Measurements from ENCODE around the gene AUTS2. TPM values are rescaled to one million over a fixed set of nuclear protein-coding genes. Genes with fewer than 3 reads are reported as not detected.

The AUTS2 gene
- total RNA-seq, 1 experiment from 2014 or later: not detected

DNA sequence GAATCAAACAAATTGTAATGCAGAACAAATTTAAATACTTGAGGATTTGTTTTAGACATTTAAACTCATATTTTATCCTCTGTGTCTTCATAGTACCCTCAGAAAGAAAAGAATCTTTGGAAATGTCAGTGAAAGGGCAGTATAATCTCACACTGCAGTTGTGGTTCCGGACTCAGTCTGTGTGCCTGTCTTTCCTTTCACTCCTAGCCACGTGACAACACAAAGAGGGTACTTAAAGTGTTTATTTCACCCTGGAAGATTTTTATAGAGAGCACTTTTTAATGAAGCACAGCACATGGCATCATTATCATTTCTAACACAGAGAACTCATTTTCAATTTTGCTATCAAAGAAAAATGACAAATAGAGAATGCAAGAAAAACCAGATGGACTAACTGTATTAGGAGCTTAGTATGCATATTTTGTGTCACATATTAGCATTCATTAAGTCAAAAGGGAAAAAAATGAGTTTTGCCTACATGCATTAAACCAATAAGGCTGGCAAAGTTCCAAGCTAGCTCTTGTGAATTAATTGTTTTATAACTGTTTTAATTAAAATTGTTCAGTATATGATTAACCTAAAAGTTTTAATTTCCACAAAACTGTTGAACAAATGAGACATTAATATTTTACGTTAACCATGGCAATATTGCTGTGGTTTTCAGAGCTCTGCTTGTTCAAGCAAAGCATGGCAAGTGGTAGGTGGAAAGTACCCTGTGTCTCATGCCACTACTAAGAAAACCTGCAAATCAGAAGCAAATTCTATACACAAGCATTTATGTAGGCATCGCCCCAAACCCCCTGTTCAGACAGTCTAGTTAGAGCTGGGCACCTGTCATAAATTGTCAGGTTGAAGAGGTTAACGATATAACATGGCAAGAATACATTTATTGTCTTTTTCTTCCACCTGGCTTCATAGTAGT lies 65.9 kb downstream of the AUTS2 start:
- H3K27me3 ChIP-seq (replicated peaks): no peaks in the 10 kb centered on the region
- no peaks in the 10 kb centered on the region for H3K36me3 ChIP-seq
- no peak for DNase-seq (ENCODE audit: low read depth in 1 of 2, low spot score in 2 of 2)
- H3K9me3 ChIP-seq (replicated peaks): no peaks in the 10 kb centered on the region
- no peak overlapping the region for H3K27ac ChIP-seq
- H3K4me3 ChIP-seq: no peak overlapping the region
- H3K4me1 ChIP-seq (replicated peaks): no peaks in the 10 kb centered on the region

GRCh38 chr7:69665369-69665768 lies 67.1 kb downstream of the AUTS2 start:
- Histone ChIP-seq H3K36me3 (no peaks in the 10 kb centered on the region), H3K27me3 (replicated peaks) (no peaks in the 10 kb centered on the region), H3K9me3 (replicated peaks) (no peaks in the 10 kb centered on the region), H3K4me3 (no peak overlapping the region), H3K4me1 (replicated peaks) (no peaks in the 10 kb centered on the region), H3K27ac (no peak overlapping the region)
- DNase-seq (ENCODE audit: low read depth in 1 of 2, low spot score in 2 of 2): no peak

- DNase-seq (ENCODE audit: low read depth in 1 of 2, low spot score in 2 of 2): no peak
- no peaks in the 10 kb centered on the region for H3K36me3 ChIP-seq
- no peaks in the 10 kb centered on the region for H3K4me1 ChIP-seq (replicated peaks)
- no peak overlapping the region for H3K4me3 ChIP-seq
- no peak overlapping the region for H3K27ac ChIP-seq
- no peaks in the 10 kb centered on the region for H3K27me3 ChIP-seq (replicated peaks)
- no peaks in the 10 kb centered on the region for H3K9me3 ChIP-seq (replicated peaks)
Measured at GRCh38 chr7:69668339-69668870, 70.1 kb downstream of the AUTS2 start.

GRCh38 chr7:69670701-69671100 lies 72.4 kb downstream of the AUTS2 start:
- H3K27me3 ChIP-seq (replicated peaks): no peaks in the 10 kb centered on the region
- no peaks in the 10 kb centered on the region for H3K4me1 ChIP-seq (replicated peaks)
- H3K4me3 ChIP-seq: no peak overlapping the region
- no peaks in the 10 kb centered on the region for H3K9me3 ChIP-seq (replicated peaks)
- no peak overlapping the region for H3K27ac ChIP-seq
- H3K36me3 ChIP-seq: no peaks in the 10 kb centered on the region
- DNase-seq (ENCODE audit: low read depth in 1 of 2, low spot score in 2 of 2): no peak

- Histone ChIP-seq H3K27me3 (replicated peaks) (no peaks in the 10 kb centered on the region), H3K9me3 (replicated peaks) (no peaks in the 10 kb centered on the region), H3K4me3 (no peak overlapping the region), H3K4me1 (replicated peaks) (no peaks in the 10 kb centered on the region), H3K36me3 (no peaks in the 10 kb centered on the region), H3K27ac (no peak overlapping the region)
- DNase-seq (ENCODE audit: low read depth in 1 of 2, low spot score in 2 of 2): no peak
Measured at GRCh38 chr7:69673074-69673473, 74.8 kb downstream of the AUTS2 start.

DNA sequence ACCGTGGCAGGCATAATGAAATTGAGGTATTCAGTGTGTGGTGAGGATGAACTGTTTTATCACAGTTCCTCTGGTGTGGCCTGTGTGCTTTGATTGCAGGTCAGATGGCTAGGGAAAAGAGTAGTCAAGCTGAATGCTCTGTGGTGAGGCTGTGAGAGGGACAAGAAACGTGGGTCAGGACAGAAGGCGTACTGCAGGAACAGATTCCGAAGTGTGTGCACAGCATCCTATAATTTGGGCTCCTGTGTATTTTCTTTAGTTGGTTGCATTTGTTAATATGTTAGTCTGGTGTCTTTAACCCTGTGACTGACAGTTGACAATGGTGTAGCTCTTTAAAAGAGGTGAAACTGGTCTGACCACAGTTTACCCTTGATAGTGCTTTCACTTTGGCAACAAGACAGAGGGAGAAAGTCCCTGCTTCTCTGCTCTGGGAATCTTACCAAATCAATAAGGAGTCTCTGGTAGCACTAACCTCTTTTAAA lies 76.5 kb downstream of the AUTS2 start:
- Histone ChIP-seq H3K27ac (no peak overlapping the region), H3K4me3 (no peak overlapping the region), H3K36me3 (no peaks in the 10 kb centered on the region), H3K27me3 (replicated peaks) (no peaks in the 10 kb centered on the region), H3K4me1 (replicated peaks) (no peaks in the 10 kb centered on the region), H3K9me3 (replicated peaks) (no peaks in the 10 kb centered on the region)
- DNase-seq (ENCODE audit: low read depth in 1 of 2, low spot score in 2 of 2): no peak

DNA sequence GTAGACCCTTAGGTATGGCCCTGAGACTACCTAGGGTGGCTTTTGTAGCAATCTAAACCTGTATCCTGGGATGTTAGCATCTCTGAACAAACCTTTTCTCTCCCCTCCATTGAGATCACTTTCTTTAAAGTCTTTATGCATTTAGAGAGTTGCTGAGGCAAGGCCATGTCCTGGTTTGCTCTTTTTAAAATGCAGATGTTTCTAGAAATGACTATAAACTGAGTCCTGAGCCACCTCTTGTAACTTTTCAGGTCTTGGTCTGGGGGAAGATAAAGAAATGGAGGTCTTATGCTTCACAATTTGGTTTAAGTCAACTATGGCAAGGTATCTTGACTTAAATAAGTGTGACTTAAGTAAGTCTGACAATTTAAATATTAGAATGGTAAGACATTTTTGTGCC lies 78.0 kb downstream of the AUTS2 start:
- no peaks in the 10 kb centered on the region for H3K36me3 ChIP-seq
- H3K27ac ChIP-seq: no peak overlapping the region
- no peak for DNase-seq (ENCODE audit: low read depth in 1 of 2, low spot score in 2 of 2)
- no peaks in the 10 kb centered on the region for H3K4me1 ChIP-seq (replicated peaks)
- H3K9me3 ChIP-seq (replicated peaks): no peaks in the 10 kb centered on the region
- H3K27me3 ChIP-seq (replicated peaks): no peaks in the 10 kb centered on the region
- H3K4me3 ChIP-seq: no peak overlapping the region

DNA sequence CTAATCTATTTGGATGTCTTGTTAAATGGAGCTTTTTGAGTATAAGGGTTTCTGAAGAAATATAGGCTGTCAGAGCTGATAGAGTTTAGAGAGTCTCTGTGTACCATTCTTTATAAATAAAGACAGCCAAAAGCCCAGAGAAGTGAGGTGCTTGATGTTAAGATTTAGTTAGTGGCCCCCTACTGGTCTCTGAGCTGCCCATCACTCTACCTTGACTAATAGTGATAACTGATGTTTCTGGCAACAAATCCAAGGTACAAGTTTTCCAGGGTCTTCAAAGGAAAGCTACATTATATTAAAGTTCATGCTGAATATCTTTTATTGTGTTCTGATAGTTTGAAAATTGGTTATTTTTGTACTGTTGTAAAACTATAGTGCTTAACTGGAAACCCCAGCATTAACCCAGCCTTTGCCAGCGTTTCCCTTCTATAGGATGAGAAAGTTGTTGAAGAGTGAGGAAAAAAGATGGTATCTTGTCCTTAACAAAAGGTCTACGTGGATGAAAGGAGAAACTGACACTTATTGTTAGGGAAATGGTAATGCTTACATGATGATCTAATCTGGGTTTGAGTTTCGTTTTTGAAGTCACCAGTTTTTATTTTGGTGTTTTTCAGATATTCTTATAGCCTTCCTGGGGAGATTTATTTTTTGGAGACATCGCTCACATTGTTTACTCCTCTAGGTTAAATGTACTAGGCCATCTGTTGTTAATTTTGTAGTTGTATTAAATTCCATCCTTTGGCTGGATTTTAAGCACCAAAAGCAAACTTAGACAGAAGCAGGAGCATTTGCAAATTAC lies 79.0 kb downstream of the AUTS2 start:
- Histone ChIP-seq H3K27ac (no peak overlapping the region), H3K9me3 (replicated peaks) (no peaks in the 10 kb centered on the region), H3K36me3 (no peaks in the 10 kb centered on the region), H3K27me3 (replicated peaks) (no peaks in the 10 kb centered on the region), H3K4me3 (no peak overlapping the region), H3K4me1 (replicated peaks) (no peaks in the 10 kb centered on the region)
- no peak for DNase-seq (ENCODE audit: low read depth in 1 of 2, low spot score in 2 of 2)

- Histone ChIP-seq H3K27ac (no peak overlapping the region), H3K4me3 (no peak overlapping the region), H3K9me3 (replicated peaks) (no peaks in the 10 kb centered on the region), H3K27me3 (replicated peaks) (no peaks in the 10 kb centered on the region), H3K36me3 (no peaks in the 10 kb centered on the region), H3K4me1 (replicated peaks) (no peaks in the 10 kb centered on the region)
- no peak for DNase-seq (ENCODE audit: low read depth in 1 of 2, low spot score in 2 of 2)
Measured at GRCh38 chr7:69677881-69678493, 79.7 kb downstream of the AUTS2 start.

DNA sequence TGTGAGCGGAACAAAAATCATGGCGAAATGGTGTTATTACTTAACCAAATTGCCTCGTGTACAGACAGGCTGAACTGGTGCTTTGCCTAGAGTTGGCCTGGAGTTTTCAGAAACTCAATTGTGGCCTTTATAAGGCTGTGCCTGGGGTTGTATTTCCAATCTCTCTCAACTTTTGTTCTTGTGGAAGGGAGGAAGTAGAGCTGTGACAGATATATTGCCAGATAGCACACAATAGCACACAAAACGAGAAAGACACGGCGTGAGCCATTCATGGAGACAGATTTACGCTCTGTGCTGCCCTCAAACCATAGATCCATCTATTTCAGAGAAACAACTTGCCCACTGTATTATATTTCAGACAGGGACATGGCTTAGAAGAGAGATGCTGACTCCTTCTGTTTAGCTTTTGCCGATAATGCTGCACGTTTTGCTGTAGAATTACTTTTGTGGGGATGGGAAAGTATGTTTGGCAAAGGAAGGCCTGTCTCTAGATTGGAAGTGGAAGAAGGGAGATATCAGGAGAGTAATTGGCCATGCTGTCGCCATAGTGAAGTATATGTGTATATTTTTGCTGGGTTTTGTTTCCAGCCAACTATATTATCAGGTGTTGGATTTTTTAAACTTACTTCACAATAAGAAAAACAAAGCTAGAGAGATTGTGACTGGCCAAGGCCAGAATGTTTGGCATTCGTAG lies 80.4 kb downstream of the AUTS2 start:
- Histone ChIP-seq H3K27me3 (replicated peaks) (no peaks in the 10 kb centered on the region), H3K4me3 (no peak overlapping the region), H3K4me1 (replicated peaks) (no peaks in the 10 kb centered on the region), H3K36me3 (no peaks in the 10 kb centered on the region), H3K27ac (no peak overlapping the region), H3K9me3 (replicated peaks) (no peaks in the 10 kb centered on the region)
- DNase-seq (ENCODE audit: low read depth in 1 of 2, low spot score in 2 of 2): no peak

DNA sequence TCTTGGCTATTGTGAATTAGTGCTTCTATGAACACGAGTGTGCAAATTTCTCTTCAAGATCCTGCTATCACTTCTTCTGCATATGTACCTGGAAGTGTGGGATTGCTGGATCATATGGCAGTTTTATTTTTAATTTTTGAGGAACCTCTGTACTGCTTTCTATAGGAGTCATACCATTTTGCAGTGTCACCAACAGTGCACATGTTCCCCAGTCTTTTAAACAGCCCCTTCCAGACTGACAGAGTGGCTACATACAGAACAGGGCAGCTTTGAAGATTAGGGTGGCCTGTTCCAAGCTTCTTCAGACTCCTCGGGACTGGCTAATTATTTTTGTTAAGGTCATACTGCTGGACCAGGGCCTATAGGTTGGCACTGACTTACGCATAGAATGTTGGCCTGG lies 82.9 kb downstream of the AUTS2 start:
- Histone ChIP-seq H3K4me1 (replicated peaks) (no peaks in the 10 kb centered on the region), H3K4me3 (no peak overlapping the region), H3K36me3 (no peaks in the 10 kb centered on the region), H3K27ac (no peak overlapping the region), H3K9me3 (replicated peaks) (no peaks in the 10 kb centered on the region), H3K27me3 (replicated peaks) (no peaks in the 10 kb centered on the region)
- DNase-seq (ENCODE audit: low read depth in 1 of 2, low spot score in 2 of 2): no peak

- no peak for DNase-seq (ENCODE audit: low read depth in 1 of 2, low spot score in 2 of 2)
- Histone ChIP-seq H3K27ac (no peak overlapping the region), H3K4me1 (replicated peaks) (no peaks in the 10 kb centered on the region), H3K4me3 (no peak overlapping the region), H3K36me3 (no peaks in the 10 kb centered on the region), H3K27me3 (replicated peaks) (no peaks in the 10 kb centered on the region), H3K9me3 (replicated peaks) (no peaks in the 10 kb centered on the region)
Measured at GRCh38 chr7:69682518-69682917, 84.2 kb downstream of the AUTS2 start.

- H3K4me3 ChIP-seq: no peak overlapping the region
- H3K4me1 ChIP-seq (replicated peaks): no peaks in the 10 kb centered on the region
- no peaks in the 10 kb centered on the region for H3K36me3 ChIP-seq
- DNase-seq (ENCODE audit: low read depth in 1 of 2, low spot score in 2 of 2): no peak
- no peaks in the 10 kb centered on the region for H3K9me3 ChIP-seq (replicated peaks)
- no peak overlapping the region for H3K27ac ChIP-seq
- no peaks in the 10 kb centered on the region for H3K27me3 ChIP-seq (replicated peaks)
Measured at GRCh38 chr7:69683002-69683401, 84.7 kb downstream of the AUTS2 start.

Data from SJSA1 (cell line).